Fibroblast of lung (primary cell): Measurements from ENCODE around the gene EGFL8.

Source experiments
- CTCF ChIP-seq, 2 donors: IDR thresholded peaks in 1 of 2; conservative IDR thresholded peaks in 1 of 2; 1 replicate in 1 of 2; 2 replicates in 1 of 2; pipeline ENCODE4 v1.5.1; 2011 to 2012; ENCODE audit warnings: low read length in 2 of 2, control low read depth in 1 of 2, inconsistent platforms in 1 of 2, low read depth in 1 of 2, mild to moderate bottlenecking in 1 of 2
- EZH2 ChIP-seq: IDR thresholded peaks from 2 replicates; pipeline ENCODE4 v1.5.1; 2012; ENCODE audit warnings: low read length, control low read depth, mild to moderate bottlenecking; ENCODE audit errors: missing control alignments

- no peak for TF ChIP-seq CTCF (conservative IDR thresholded peaks at IDR 0.05 in 1 of 2, IDR thresholded peaks at IDR 0.05 in 1 of 2; ENCODE audit: low read depth in 1 of 2, low read length in 2 of 2)
- no peak for TF ChIP-seq EZH2
Observed at GRCh38 chr6:32203426-32204267, 39.3 kb downstream of the EGFL8 start.
